A673 (cell line): ENCODE measurements around the gene LRRC74A.

ENCODE experiments used
- EZH2 ChIP-seq: fragments of 200-600 bp; sonication (generic); IDR thresholded peaks from 2 replicates; pipeline ENCODE4 v1.6.1; 2017; ENCODE audit warnings: borderline replicate concordance, low read depth, mild to moderate bottlenecking, mixed read lengths, antibody characterized with exemption, low read length; ENCODE audit not compliant: poor library complexity, severe bottlenecking
- TF ChIP-seq, protein P1 (sequence below): fragments of 300-800, 200-600 bp; sonication (generic); conservative IDR thresholded peaks from 2 replicates; pipeline ENCODE4 v1.5.1; 2017; ENCODE audit warnings: low read depth, mild to moderate bottlenecking, antibody characterized with exemption, low read length, moderate library complexity, mixed read lengths

DNA sequence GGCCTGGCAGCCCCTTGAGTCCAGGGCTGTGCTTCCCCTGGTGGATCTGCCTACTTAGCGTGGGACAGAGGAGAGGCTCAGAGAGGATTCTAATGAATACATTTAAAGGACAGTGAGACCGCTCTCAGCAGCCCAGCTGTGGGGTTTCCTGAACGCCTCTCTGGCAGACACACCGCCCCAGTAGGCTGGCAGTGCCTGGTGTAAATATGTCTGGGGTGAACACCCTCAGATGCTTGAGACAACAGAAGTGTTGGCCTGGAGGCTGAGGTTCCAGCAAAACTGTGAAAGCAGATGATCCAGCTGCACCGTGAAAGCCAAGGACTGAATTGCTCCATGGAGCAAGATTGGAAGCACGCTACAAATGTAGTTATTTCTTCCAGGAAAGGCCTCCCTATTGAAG lies 55.1 kb downstream of the LRRC74A start:
- TF ChIP-seq, protein P1, sequence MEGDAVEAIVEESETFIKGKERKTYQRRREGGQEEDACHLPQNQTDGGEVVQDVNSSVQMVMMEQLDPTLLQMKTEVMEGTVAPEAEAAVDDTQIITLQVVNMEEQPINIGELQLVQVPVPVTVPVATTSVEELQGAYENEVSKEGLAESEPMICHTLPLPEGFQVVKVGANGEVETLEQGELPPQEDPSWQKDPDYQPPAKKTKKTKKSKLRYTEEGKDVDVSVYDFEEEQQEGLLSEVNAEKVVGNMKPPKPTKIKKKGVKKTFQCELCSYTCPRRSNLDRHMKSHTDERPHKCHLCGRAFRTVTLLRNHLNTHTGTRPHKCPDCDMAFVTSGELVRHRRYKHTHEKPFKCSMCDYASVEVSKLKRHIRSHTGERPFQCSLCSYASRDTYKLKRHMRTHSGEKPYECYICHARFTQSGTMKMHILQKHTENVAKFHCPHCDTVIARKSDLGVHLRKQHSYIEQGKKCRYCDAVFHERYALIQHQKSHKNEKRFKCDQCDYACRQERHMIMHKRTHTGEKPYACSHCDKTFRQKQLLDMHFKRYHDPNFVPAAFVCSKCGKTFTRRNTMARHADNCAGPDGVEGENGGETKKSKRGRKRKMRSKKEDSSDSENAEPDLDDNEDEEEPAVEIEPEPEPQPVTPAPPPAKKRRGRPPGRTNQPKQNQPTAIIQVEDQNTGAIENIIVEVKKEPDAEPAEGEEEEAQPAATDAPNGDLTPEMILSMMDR, result no peak
- no peak for TF ChIP-seq EZH2
